Activated effector memory CD4-positive, alpha-beta T cell treated with Interleukin-2 at 50 U/mL for 16 hours (primary cell): ENCODE results near the gene ATXN7L1.
A peak's percentile ranks its signal among the peaks of the same experiment; 100 is the strongest.
"Not testable (repeated sequence)": the region's sequence is repeated elsewhere in the genome, so short reads cannot be mapped to it uniquely, and the experiment has no call there.

ENCODE experiments used
- DNase-seq: peaks from one replicate; pipeline ENCODE4 v3.0.0-alpha.2; 2020

The ATXN7L1 gene

DNA sequence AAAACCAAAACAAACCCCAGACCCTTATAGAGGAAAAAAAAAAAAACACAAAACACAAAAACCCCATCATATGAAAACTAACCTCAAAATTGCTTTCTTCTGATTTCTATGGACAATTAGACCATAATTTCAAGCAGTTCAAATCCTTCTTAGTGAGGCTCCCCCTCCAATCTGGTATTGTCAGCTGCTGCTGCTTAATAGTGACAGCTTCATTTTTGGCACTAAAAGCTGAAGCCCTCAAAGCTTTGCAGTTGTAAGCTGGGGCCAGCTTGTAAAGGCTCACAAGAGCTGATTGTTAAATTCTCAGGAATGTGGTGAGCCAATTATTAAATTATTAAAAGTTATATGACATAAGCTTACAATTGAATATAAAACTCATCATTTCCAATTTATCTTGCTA lies 21.9 kb downstream of the ATXN7L1 start:
- no peak for DNase-seq

DNA sequence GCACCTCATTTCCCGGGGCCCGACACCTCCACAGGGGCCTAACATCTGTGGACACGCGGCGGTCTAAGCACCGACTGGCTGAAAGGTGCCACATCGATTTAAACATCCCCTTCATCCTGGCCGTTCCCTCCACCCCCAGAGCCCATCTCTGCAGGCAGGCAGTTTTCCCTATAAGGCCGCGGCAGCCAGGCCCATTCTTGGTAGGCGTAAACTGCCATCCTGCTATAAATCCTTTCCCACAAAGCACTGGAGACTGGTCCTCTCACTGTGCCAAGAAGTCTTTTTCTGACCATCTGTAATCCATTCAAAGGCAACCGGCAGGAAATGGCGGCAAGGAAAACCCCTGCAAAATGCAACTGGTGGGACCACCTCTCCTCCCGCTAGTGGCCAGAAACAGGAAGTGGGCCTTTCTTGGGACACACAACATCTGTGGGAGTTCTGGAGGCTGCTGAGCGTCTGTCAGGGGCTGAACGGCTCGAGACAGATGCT lies 22.4 kb downstream of the ATXN7L1 start:
- no peak for DNase-seq

DNA sequence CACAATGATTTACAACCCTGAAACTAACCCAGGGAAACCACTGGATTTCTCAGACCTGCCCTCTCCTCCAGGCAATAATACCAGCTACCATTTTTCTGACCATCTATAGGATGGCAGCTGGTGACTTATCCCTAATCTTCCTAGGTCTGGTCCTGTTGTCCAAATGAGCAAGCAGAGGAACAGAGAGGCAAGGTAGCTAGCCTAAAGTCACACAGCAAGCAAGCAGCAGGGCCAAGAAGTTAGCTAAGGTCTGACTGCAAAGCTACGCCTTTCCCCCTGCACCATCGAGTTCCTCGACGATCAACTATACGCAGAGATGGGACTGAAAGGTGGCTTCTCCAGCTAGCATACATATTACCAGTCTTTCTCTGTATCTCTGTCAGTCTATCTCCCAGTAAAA lies 25.3 kb downstream of the ATXN7L1 start:
- no peak for DNase-seq

DNA sequence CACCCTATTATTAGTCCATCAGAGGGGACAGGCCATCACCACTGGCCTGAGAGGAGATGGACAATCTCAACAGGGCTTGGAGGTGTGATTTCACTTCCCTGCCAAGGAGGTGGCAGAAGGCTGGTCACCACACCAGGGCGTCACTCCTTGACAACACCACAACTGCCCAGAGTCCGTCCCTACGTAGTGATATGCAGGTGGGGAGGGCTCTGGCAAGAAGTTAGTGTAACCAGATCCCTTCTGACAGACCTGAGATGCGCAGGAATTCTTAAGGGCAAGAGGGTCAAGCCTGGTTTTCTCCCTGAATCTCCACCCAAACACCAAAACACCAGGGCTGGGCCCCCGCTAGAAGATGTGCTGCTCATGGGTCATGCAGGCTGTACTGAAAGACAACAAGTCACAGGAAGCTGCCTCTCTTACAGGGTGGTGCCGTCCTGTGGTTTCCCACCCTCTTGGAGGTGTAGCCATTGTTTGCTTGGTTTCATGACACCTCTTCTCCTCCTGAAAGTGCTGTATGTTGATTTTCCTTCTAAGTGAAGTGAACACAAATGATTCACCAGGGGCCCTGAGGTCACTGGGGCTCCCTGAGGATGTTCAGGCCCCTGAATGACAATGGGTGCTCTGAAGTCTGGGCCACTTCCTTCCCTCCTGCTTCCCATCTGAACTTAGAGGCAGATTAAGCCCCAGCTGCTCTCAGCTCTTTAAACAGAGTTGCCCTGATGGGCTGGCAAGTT lies 27.1 kb downstream of the ATXN7L1 start:
- peak; percentile 59 for DNase-seq

DNA sequence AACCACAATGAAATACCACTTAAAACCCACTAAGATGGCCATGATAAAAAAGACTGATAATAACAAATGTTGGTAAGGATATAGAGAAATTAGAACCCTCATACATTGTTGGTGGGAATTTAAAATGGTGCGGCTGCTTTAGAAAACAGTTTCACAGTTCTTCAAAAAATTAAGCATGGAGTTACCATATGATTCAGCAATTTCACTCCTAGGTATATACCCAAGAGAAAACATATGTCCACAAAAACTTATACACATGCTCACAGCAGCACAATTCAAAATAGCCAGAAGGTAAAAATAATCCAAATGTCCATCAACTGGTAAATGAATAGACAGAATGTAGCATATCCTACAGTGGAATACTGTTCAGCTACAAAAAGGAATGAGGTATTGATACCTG lies 30.0 kb downstream of the ATXN7L1 start:
- no peak for DNase-seq

DNA sequence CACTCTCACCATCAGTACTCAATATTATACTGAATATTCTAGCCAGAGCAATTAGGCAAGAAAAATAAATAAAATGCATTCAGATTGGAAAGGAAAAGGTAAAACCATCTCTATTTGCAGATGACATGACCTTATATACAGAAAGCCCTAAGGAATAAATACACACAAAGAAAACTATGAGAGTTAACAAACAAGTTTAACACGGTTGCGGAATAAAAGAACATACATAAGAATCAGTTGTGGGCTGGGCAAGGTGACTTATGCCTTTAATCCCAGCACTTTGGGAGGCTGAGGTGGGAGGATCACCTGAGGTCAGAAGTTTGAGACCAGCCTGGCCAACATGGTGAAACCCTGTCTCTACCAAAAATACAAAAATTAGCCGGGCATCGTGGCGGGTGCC lies 31.7 kb downstream of the ATXN7L1 start:
- not testable (repeated sequence) for DNase-seq

DNA sequence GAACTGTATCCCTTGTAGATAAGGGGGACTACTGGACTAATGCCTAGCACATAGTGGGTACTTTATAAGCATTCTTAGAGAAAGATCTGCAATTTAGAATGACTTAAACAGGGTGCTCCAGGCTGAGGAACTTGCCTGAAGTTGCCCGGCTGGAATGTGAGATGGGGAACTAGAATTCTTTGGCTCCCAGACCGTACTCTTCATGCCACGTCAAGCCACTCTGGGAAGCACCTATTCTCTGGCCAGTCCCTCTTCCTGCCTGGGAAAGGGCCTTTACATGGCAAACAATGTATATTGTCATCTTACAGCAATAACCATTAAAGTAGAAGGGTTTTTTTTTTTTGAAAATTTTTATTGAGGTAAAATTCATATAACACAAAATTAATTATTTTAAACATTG lies 34.5 kb downstream of the ATXN7L1 start:
- no peak for DNase-seq

DNA sequence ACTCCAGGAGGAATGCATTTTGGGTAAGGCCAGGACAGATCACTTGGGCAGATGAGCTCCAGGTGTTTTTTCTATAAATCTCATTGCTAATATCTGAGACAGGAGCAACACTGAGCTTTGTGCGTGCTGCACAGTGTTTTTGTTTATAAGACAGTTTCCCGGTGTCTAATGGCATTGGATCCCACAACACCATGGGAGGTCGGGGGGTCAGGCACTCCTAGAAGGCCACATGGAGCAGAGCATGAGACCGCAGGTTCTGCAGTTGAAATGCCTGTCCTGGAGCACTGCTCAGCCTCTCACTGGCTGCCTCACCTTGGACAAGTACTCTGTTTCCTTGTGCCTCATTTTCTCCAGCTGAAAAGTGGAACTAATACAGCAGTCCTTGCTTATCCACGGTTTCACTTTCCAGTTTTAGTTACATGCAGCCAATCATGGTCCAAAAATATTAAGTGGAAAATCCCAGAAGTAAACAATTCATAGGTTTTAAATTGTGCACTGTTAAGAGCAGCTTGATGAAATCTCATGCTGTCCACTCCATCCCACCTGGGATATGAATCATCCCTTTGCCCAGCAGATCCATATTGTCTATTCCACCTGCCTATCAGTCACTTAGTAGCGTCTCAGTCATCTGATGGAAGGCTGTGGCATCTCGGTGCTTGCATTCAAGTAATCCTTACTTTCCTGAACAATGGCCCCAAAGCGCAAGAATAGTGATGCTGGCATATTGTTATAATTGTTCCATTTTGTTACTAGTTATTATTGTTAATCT lies 35.2 kb downstream of the ATXN7L1 start:
- DNase-seq, result no peak

DNA sequence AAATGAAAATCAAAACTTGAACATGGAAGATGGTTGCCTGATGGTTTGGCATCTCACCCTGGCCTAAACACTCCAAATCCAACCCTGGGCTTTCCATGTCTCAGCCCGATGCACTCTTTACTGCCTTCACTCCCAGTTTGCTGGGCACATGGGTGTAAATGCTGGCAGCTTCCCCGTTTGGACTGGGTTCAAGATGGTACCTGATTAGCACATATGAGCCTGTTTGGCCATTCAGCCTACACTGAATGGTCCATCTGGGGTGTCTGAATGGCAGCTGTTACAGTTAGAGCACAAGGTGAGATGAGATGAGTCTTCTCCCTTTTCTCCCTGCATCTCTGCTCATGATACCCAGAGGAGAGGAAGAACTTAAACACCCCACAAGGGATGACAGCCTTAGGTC lies 37.1 kb downstream of the ATXN7L1 start:
- DNase-seq, result no peak

DNA sequence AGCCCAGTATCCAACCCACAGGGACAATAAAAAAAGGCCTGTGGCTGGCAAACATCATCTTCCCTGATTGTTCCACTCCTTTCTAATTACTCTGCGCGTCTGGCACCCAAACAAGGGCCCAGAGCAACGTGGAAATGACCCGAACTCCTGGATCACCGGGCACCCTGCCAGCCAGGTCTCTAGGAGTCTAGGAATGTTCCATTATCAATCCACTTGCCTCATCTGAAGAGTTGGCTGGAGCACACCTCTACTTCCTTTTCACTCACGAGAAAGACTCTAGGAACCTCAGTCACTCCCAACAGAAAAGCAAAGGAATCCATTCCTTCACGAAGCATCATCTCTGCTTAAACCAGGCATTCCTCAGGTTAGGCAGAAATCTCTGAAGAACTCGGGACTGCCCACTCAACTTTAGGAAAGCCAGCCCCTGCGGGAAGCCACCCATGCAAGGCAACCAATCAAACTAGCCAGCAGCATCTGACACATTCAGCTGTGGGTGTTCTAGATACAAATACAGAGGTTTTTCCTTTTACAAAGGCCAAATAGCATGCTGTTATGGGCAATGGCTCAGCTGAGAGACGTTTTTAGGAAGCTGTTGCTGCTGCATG lies 37.7 kb downstream of the ATXN7L1 start:
- no peak for DNase-seq

DNA sequence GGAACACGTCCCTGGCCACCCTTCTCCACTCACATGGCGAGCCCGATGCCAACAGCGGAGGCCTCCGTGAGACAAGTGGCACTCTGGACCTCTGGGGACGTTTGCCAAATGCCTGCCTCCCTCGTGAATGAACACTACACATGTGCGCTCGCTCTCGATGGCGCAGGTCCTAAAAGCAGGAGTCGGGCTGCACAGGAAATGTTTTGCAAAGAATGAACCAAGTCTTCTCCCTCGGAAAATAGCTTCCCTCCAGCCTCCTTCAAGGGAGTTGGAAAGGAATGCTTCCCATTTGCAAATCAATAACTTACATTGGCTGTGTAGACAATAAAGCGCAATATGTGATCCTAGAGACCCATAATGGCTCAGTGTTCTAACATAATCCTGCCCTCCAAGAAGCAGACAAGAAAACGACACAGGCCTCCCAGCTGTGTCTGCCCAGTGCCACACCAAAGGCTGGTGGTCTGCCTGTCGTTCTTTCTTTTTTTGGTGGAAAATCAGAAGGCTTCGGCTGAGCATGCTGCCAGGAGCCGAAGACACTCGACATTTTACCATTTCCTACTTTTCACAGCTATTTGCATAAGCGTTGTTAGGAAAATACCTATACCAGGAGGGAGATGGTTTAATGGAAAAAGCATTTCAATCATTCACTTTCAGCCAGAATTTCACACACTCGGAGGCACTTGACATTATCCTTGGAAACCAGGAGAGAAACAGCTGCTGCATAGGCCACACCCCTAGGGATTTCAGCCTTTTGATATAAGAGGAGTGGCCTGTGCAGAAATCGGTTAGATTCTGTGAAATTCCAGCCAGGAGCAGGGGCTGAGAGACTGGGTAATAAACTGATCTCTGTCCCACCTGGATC lies 38.4 kb downstream of the ATXN7L1 start:
- no peak for DNase-seq

DNA sequence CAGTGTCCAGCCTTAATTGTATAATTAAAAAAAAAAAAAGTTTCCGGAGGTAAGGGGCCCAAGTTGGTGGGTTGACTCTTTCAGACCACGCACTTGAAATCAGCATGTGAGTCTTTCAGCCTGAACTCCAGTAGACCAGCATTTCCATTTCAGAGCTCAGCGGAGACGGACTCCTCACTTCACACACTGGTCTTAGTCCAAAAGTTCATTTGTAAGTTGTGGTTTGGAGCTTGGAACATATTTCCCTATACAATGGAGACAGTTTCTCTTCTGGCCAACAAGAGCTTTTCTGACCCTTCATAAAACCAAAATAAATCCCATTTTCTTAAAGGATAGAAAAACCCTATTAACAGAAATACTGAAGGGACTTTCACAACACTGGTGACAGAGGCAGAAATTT lies 41.0 kb downstream of the ATXN7L1 start:
- DNase-seq, result no peak

DNA sequence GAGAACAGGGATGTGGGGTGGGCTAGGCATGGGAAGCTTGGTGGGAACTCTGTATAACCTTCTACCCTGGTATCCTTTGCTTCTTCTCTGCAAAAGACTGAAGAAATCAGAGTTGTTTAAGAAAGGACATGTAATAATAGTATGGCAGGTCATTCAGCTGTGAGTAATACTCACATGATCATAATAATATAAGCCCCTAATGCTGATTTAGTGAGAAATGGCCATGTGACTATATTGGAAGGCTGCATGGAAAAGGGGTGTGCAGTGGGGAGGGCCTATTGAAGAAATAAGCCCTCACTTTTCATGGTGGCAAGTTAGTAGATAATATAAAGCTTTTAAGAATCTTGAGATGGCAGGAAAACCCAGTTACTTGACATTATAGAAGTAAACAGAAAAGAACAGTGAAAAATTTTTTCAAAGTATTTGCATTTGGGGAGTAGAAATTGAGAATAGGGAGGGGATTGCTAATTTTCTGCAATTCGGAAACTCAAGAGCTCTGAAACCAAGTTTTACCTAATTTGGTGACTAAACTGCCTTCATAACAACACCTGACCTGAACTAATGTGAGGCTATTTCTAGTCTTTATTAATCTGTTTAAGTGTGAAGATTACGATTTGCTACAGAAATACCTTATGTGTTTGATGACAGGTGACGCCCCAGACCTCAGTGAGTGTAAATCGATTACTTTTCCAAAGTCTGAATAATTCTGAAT lies 44.4 kb downstream of the ATXN7L1 start:
- DNase-seq, result no peak

DNA sequence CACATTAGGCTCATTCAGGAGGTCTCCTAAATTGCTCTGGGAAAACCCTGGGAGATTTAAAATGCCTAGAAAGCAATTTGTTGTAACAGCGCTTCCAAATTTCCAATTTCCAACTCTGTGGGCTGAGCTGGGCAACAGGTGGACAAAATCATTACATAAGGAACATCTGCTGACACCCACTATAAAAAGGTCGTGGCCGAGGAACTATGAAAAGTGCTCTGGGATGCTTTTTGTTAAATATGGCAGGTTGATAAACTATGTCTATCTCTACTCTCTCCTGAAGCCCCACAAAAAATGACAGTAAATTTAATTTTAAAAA lies 45.1 kb downstream of the ATXN7L1 start:
- DNase-seq, result no peak

DNA sequence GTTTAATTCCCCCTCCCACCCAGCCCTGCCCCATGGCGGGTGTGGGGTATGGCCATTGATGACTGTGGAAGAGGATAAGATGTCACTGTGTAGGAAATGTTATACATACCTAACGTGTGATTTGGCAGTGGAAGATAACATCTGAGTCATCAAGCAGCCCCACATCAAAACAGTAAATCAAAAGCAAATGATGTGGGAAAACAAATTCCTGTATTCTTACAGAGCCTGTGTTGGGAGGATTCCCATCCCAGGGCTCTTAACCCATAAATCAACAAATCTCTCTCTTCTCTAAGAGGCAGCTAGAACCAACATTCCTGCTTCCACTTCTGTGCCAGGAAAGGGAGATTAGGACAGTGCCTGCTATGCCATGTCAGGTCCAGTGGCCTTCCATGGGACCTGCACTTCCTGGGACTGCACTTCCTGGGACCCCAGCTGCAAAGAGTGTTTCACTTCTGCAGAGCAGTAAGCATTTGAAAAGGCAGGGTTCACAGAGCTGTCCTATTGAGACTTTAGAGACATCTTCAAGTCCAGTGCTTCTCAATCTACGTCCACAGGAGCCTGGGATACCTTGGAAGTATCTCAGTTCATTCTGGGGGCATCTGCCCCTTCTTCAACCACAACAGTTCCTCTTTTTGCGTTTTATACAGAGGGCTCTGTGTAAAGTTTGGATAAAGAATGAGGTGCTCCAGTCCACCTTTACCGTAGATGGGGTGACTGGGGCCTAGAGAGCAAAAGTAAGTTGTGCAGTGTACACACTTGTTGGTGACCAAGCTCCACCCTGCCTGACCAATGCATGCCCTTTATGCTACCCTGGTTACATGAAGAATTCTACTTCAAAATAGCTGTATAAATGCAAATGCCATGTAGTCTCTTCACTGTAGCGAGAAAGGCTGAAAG lies 45.7 kb downstream of the ATXN7L1 start:
- no peak for DNase-seq

DNA sequence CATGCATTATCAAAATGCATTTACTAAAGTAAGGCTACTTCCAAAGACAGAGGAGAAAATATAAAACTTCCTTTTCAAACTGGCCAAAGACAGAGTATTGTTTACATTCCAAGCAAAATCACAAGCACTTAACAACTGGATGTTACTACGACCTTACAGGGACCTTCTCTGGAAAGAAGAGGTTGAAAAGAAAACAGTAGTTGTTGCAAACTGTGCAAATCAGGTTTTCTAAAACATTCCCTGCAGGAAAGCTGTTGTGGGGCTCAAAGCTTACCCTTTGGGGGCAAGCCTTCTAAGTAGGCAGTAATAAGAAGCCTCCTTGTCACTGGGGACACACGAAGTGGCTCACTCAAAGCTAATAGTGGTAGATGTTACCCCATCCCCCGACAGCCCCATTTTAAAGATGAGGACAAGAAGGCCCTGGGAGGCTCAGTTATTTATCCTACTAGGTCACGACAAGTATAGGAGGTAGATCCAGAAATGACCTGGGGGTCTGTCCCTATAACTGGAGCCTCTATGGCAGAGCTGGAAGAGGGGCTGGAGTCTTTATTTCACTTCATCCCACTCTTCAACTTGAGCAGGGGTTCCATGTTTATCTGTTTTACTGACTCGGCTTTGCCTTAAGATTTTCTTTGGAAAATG lies 46.6 kb downstream of the ATXN7L1 start:
- DNase-seq, result no peak

DNA sequence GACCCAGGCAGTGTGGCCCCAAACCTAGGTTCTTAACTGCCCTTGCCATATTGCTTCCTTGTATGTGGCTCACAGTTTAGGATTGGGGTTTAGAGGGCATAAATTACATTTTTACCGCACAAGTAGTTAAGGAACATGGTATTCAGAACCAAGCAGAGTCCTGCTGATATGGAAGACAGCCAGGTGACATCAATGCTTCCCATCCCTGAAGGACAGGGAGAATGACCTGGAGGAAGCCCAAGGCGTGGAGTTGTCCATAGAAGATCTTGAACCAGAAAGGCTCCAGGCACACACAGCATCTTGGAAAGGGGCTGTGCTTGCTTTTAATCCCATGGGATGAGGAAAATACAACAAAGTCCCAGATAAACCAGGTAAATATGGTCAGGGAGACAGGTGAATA lies 48.3 kb downstream of the ATXN7L1 start:
- no peak for DNase-seq

DNA sequence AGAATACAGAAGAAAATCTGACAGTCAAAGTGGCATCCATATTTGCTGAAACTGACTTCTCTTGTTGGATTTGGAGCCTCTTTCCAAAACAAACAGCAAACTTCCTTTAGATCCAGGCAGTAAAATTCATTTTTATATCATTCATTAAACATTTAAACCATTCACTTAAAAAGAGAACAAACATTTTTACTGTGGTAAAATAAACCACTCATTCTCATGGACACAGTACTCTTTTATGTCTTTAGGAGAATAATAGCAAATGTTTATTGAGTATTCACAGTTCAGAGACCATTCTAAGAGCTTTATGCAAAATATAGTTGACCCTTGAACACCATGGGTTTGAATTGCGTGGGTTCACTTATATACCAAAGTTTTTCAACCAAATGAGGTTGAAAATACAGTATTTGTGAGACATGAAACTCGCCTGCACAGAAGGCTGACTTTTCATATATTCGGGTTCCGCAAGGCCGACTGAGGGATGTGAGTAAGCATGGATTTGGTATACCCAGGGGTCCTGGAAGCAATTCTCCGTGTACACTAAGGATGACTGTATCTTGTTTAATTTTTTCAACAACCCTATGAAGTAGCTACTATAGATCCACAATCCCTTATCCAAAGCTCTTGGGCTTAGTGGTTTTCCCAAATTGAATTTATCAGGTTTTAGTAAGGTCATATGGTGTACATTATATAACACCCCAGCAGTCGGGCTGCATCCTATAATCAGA lies 49.1 kb downstream of the ATXN7L1 start:
- no peak for DNase-seq

DNA sequence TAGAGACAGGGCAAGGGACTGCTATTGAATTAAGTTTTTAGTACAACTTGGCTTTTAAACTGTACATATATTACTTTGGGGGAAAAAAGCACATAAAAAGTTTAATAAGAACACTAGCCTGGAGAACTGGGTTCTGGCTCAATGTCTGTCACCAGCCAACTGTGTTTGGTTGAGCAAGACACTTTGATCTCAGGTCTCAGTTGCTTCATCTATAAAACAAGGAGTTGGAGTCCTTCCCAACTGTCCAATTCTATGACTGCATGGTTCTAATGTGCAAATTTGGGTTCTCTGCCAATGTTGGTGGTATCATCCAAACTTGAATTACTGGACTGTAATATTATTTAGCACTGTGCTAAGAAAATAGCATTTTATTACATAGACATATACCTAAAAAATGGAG lies 50.3 kb downstream of the ATXN7L1 start:
- DNase-seq, result no peak

DNA sequence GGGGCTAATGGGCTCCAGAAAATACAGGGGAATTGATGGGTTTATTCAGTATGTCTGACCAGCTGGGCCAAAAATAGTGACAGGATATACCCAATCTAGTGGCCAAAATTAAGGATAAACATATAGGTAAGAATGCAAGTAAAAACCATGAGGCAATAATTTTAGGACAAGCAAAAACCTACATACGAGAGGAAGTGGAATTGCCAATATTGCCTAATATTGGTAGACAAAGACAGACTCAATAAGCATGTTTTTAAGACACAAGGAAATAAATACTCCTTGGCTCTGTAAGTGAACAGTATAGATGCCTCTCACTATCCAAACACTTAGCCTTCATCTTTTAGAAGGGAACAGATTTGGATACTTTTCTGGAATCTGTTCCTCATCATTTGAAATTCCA lies 51.0 kb downstream of the ATXN7L1 start:
- DNase-seq, result no peak
